HTR-8/SVneo (cell line): ENCODE results near the gene KRT71.

Experiments
- DNase-seq: peaks from one replicate; pipeline ENCODE4 v3.0.0; 2011; ENCODE audit warnings: low spot score, mixed read lengths; ENCODE audit not compliant: insufficient read length
- FAIRE-seq: peaks from 2 replicates; lab custom pipeline; 2011; peaks lifted over from hg19 to GRCh38; lab: Jason Lieb, UNC

The KRT71 gene

DNA sequence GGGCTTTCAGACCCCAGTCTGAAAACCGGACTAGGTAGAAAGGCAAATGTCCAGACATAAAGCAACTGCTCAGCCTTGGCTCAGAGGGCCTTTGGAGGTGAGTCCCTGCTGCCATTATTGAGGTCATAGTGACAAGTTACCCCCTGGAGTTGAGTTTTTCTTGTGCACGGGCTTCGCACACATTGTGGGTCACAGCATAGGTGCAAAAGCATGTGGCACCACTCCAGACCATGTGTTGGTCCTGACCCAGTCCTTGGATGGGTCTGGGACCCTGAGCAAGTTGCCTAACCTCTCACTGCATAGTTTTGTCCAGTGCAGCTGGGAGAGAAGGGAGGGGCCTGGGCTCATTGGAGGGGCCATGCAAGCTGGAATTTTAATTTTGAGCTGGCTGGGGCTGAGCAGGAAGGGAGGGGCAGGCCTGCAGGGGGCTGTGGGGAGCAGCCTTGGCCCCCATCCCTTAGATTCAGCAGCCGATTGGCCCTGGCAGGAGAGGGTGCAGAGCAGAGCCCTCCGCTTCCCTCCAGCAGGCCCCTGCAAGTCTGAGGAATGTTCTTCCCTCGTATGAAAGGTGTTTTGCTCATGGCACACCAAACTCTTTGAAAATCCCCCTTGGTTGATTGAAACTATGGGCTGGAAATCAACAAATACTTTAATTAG is 28.6 kb downstream of the KRT71 start:
- DNase-seq (no peak), FAIRE-seq (no peak)

DNA sequence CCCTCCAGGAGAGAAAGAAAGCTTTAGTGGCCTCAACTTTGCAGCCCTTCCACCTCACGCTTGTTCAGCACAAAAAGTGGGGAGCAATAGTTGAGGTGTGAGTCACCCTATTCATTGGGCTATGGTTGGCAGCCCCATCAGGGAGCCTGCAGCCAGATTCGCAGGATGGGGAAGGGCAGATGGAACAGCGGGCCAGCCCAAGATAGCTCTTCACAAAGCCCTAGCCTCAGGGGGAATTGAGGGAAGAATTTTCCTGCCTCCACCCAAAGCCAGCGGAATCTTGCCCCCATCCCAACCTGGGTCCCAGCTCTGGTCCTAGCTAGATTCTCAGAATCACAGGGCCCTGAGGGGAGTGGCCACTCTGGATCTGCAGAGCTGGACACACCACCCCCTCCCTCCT is 29.1 kb downstream of the KRT71 start:
- FAIRE-seq (no peak), DNase-seq (no peak)

DNA sequence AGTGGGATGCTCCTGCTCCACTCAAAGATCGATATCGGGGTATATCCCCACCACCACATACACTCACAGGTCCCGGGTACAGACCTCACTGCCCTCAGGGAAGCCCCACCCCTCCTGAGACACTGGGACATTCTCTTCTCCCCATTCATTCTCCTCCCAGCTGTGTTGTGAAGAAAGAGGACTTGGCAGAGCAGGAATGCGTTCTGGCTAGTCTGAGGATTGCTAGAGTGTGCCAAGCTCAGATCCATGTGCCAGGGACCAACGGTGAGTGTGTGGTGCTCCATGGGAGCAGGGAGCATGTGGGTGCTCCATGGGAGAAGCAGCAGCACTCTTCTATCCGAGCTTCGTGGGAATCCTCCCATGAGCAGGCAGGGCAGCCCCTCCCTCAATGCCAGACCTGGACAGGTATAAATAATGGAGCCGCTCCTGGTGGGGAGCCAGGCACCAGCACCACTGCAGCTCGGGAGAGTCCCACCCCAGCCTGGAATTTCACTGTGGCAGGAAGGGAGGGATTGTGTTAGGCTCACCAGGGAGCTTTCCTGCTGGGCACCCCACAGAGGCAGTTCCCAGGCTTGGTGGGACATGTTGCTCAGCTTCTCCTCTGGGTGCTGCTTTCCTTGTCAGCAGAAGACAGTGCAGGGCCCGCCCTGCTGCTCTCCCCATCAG is 30.5 kb downstream of the KRT71 start:
- DNase-seq (no peak), FAIRE-seq (no peak)

DNA sequence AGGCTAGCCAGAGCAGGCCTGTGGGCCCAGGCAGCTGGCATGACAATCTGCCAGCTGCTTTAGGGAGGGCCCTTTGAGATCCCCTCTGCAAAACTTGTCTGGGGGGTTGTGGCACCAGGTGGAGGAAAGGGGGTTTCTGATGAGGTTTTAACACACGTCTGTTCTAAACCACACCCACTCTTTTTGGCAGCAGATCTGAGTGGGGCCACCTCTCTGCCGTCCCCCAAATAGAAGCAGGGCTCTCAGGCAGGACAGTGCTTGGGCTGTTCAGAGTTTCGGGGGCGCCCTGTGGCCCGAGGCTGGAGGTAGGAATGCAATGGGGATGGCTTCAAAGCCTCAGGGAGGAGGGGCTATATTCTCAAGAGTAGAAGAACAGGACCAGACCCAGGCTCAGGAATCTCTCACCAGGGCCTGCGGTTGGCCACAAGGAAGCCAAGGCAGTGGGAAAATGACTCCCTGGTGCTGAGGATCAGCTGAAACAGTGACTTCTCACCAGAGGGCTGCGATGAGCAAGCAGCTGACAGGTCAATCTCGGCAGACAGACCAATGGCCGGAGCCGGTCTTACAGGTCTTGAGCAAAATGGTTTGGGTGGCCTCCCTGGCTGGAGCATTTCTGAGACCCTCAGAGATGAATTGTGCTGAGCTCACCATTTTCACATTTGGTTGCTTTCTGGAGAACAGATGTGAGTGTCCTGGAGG is 31.2 kb downstream of the KRT71 start:
- FAIRE-seq (no peak), DNase-seq (no peak)

DNA sequence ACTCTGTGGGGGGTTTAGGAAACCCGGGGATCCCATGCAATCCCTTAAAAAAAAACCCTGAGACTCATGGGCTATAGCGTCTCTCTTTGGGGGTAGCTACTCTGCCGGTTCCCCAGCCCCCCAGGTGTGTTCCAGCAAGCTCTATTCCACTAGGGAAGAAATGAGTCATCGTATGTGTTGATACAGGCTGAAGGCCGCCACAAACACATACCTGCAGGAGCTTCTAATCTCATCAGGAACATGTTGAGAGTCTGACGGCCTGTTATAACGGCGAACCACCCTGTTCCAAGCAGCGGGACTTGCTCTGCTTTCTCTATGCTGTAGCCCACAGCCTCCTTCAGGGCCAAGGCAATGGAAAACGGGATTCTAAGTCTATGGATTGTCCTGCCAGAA is 31.8 kb downstream of the KRT71 start:
- FAIRE-seq (no peak), DNase-seq (no peak)

DNA sequence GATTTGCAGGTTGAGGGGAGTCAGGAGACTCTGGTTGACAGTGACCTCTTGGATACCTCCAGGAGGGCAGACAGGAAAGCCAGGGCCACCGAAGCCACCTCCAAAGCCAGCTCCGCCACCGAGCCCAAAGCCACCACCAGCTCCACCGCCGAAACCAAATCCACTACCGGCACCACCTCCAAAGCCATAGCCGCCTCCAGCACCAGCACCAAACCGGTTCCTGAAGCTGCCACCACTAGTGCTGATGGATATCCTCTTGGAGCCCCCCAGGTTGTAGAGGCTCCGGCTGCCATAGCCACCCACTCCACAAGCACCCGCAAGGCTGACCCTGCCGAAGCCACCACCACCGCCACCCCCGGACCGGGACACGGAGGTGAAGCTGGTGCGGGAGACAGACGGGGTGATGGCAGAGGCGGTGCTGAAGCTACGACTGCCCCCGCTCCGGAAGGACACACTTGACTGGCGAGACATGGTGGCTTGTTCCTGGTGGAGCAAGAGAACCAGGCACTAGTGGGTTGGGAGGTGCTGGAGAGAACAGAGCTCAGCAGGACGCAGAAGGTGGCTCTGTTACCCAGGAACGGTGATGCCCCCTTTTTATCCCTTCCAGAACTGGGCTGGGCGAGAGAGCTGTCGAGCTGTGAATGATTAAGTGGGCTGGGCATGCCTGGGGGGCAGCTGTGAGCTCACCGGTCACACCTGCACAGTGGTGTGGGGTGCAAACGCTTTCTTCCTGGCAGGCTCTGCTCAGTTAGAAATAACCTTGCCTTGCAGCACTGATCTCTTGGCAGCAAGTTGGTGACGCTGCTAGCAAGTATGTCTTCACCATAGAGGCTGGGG is 32.9 kb downstream of the KRT71 start, which contains the start of gene KRT5:
TSS of gene KRT5 (minus strand) at position 569 of the 837 bp plus-strand sequence. CDS start at position 471, 98 bp downstream.
- DNase-seq = no peak

DNA sequence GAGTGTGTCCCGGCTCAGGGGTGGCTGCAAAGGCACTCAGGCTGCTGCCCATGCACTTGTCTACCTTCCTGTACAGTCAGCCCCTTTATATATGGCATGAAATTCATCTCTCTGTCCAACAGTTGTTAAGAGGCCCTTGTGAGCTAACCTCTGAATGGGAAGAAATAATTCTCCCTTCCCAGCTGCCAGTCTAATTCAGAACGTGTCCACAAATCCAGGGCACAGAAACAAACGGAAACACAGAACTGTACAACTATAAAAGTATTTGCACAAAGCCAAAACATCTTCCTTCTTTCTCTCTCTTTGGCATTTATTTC is 33.6 kb downstream of the KRT71 start:
- FAIRE-seq = no peak
- DNase-seq = no peak

More for the DNA sequence above, 32.9 kb downstream of the KRT71 start, which contains the start of gene KRT5:
- no peak for FAIRE-seq

DNA sequence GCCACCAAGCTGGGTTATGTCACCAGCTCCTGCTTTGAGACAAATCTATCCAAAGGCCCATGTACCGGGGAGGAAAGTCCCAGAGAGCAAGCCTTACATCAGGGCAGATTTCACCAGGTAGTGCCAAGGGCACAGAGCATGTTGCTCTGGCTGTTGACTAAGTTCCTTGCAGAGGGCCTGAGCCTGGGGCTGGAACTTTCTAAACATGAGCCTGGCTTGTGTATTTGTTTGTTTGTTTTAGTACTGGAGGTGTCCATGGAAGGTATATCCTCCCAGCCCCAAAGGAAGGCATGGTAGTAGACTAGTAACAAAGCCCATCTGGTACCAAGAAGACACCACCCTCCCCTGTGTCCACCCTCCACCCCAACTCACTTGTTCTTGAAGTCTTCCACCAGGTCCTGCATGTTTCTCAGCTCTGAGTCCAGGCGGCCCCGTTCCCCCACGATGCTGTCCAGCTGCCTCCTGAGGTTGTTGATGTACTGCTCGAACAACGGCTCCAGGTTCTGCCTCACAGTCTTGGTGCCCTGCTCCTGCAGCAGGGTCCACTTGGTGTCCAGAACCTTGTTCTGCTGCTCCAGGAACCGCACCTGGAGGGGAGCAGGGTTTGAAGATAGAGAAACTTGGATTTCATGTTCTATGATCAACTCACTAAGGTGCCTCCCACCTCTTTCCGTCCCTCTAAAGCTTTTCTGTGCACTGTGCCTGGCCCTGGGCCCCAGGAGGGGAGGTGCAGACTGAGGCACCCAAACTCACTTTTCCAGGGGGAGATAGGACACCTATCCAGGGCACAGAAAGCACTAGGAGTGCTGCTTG is 34.2 kb downstream of the KRT71 start:
- DNase-seq (no peak), FAIRE-seq (no peak)

DNA sequence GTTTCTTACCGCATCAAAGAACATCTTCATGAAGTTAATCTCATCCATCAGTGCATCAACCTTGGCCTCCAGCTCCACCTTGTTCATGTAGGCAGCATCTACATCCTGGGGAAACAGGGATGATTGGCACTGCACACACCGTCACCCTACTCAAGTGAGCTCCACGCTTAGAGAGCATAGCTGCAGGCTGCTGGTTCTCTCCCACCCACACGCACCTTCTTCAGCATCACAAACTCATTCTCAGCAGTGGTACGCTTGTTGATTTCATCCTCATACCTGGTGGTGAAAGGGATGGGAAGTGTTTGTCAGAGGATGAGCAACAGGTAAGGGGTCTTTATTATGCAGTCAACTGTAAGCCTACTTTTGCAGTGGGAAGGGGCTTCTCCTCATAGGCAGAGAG is 35.1 kb downstream of the KRT71 start:
- FAIRE-seq = no peak
- no peak for DNase-seq

DNA sequence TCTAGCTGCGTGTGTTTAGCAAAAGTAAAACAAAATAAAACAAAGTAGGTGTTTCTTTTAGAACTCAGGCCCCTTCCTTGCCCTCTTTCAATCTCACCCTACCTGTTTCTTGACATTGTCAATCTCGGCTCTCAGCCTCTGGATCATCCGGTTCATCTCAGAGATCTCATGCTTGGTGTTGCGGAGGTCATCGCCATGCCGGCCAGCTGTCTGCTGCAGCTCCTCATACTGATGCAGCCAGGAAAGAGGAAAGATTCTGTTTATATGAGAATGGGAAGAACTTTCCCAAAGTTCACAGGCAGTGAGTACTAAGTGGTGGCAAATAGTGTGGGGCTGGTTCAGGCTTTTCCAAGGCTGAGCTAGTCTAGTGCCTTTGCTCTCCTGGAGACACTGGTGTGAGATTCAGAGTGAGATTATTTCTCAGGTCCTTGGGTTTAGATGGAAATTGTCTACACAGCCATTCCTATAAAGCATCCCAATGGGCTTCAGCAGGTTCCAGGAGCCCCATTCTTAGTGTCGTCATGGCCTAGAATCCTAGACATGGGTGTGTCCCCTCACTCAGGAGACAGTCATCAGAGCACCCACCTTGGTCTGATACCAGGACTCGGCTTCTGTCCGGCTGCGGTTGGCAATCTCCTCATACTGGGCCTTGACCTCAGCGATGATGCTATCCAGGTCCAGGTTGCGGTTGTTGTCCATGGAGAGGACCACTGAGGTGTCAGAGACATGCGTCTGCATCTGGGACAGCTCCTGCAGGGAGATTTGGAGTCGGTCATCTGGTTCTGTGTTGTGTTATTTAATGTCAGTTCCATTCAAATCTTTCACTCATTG is 35.7 kb downstream of the KRT71 start:
- DNase-seq (no peak), FAIRE-seq (no peak)

DNA sequence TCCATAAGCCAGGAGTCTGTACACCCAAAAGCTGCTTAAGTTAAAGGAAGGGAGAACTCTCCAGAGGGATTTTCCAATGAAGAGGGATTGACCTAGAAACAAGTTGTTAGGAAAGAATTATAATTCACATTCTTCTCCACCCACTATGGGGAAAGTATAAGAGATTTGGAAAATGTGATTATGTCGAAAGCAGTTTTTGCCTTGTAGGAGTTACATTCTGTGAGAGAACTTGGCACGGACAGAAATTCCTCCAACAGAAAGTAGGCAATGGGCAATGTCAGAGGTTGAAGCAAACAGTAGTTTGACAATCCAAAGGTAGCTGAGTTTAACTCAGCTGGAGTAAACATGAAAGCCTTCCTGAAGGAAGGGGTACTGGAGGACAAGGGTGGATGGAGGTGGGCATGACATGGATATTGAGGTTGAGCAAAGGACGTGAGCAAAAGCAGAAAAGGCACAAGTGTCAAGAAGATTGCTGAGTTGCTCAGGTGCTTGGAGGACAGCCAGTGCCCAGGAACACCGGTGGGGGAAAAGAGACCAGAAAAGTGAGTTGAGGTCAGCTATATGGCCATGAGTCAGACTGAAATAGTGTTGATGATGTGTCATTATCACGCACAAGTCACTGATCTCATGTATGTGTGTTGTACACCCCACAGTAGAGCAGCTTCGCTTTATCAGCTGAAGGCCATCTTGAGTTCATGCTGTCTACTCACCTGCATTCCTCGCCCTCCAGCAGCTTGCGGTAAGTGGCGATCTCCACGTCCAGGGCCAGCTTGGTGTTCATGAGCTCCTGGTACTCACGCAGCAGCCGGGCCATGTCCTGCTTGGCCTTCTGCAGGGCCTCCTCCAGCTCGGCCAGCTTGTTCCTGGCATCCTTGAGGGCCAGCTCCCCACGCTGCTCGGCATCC is 36.8 kb downstream of the KRT71 start:
- no peak for DNase-seq
- FAIRE-seq = peak; percentile 69

DNA sequence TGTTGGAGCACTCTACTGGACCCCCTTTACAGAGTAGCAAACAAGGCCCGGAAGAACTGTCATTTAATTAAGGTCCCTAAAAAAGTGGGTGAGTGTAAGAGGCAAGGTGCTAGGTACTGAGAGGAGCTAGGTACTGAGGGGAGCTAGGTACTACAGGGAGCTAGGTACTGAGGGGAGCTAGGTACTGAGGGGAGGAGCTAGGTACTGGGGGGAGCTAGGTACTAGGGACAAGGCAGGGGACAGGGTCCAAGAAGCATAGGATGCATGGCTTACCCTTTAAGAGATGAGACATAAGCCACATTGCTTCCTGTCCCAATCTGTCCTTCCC is 37.7 kb downstream of the KRT71 start:
- DNase-seq (no peak), FAIRE-seq (no peak)

DNA sequence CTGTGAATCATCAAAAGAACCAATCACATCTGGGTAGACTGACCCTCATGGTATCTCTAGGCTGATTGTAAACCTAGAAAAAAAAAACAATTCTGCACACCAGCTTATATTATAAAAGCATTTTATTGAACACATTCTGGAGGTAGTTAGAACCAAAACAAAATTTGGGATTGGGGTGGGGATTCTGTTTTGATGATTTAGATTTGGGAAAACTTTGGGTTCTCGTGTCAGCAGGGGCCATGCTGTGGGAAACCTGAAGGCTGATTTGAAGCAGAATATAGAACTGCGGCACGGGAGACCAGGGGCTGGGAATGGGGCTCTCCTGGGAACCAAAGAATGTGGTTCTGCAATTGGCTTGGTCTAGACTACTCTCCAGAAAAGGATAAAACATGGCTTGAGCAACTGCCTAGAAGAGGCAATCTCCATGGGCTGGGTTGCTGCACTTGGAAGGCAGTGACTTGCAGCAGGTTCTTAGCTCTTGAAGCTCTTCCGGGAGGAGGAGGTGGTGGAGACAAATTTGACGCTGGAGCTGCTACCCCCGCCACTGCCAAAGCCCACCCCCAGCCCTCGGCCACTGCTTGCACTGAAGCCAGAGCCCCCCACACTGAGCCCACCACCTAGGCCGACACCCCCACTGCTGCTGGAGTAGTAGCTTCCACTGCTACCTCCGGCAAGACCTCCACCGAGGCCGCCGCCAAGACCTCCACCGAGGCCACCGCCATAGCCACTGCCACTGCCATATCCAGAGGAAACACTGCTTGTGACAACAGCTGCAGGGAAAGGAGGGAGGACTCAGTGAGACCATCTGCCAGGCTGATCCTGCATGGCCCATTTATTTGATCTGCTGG is 38.2 kb downstream of the KRT71 start:
- DNase-seq (no peak), FAIRE-seq (no peak)

DNA sequence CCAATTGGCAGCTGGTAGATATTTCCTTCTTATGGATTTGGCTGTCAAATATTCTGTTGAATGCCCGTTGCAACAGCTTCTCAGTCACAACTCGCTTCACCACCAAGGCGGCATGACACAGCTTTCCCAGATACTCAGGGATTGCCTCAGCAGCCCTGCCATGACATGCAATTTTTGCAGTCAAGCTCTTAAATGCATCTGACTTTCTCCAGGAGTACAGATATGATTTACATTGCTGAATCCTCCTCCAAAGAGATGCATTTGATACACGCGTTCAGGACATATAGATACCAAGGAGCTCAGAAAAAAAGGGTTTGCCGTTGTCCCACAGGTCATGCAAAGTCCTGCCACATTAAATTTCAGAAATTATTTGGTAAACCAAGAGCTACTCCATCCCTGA is 39.2 kb downstream of the KRT71 start:
- DNase-seq (no peak), FAIRE-seq (no peak)

DNA sequence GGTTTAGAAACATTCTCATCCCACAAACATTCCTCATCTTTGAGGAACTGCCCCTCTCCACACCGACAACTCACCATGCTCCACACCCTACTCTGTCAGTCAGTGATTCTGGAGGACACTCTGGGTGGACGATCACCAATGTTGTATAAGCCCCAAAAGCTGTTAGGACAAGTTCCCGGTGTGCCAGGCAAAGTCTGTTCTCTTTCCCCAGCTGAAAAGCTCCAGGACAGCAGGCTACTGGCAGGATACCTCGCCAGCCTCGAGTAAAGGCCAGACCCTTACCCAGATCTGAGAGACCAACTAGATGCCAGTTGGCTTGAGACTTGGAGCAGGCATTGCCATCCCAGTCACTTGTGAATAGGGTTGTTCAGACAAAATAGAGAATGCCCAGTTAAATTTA is 44.7 kb downstream of the KRT71 start:
- no peak for FAIRE-seq
- no peak for DNase-seq

DNA sequence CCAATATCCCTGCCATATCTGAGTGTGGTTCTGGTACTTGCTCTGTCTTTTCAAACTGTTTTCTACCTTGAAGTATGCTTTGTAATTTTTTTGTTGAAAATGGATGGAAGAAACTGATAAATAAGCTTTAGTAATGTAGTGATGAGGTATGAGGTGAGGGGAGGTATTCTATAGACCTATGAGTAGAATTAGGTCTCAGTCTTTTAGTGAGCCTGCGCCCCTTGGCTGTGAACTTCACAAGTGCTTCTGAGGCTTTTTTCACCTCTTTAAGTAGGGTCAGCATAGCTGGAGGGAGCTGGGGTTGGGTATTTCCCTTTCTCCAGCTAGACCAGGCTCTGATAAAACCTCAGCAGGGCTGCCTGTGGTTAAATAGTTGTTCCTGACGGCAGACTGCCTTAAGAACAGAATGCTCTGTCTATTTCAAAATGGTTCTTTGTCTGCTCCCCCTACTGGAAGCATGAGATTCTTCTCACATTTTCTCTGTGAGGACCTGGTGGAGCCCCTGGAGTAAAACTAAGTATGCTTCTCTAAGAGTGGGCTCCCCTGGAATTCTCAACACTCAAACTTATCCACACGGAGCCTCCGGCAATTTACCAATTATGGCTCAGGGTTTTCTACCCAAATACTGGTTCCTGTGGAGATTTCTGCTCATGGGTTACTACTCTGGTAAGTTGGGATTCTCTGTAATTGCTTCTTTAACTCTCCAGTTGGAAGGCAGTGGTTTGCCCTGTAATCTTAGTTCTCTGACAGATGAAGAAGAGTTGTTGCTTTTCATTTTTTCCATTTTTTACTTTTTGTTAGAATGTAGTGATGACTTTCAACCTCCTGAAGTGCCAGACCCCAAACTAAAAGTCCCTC is 45.9 kb downstream of the KRT71 start:
- FAIRE-seq (no peak), DNase-seq (peak; percentile 50)
